ENCODE measurements around the gene MOSPD3.

MOSPD3 gene

GRCh38 chr7:100578246-100579183 is 33.8 kb upstream of the MOSPD3 start:
- TF ChIP-seq, protein P1, sequence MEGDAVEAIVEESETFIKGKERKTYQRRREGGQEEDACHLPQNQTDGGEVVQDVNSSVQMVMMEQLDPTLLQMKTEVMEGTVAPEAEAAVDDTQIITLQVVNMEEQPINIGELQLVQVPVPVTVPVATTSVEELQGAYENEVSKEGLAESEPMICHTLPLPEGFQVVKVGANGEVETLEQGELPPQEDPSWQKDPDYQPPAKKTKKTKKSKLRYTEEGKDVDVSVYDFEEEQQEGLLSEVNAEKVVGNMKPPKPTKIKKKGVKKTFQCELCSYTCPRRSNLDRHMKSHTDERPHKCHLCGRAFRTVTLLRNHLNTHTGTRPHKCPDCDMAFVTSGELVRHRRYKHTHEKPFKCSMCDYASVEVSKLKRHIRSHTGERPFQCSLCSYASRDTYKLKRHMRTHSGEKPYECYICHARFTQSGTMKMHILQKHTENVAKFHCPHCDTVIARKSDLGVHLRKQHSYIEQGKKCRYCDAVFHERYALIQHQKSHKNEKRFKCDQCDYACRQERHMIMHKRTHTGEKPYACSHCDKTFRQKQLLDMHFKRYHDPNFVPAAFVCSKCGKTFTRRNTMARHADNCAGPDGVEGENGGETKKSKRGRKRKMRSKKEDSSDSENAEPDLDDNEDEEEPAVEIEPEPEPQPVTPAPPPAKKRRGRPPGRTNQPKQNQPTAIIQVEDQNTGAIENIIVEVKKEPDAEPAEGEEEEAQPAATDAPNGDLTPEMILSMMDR (IDR thresholded peaks at IDR 0.05; ENCODE audit: unreplicated experiment in 3 of 3) = no peak
- H3K9me3 Mint-ChIP-seq = no peaks in the 10 kb centered on the region
- no peaks in the 10 kb centered on the region for H3K27me3 Mint-ChIP-seq (ENCODE audit: low read depth)
- H3K4me1 Mint-ChIP-seq = peaks cover 5% of the 10 kb centered on the region
- no peak overlapping the region for H3K4me3 Mint-ChIP-seq
- no peak overlapping the region for H3K27ac Mint-ChIP-seq
- H3K36me3 Mint-ChIP-seq (ENCODE audit: low read depth) = peaks cover 16% of the 10 kb centered on the region

GRCh38 chr7:100580466-100581283 is 31.7 kb upstream of the MOSPD3 start:
- Mint-ChIP-seq H3K4me3 (no peak overlapping the region), H3K27ac (no peak overlapping the region), H3K9me3 (no peaks in the 10 kb centered on the region), H3K27me3 (ENCODE audit: low read depth) (no peaks in the 10 kb centered on the region), H3K4me1 (peaks cover 16% of the 10 kb centered on the region), H3K36me3 (ENCODE audit: low read depth) (peaks cover 10% of the 10 kb centered on the region)
- TF ChIP-seq, protein P1 (IDR thresholded peaks at IDR 0.05; ENCODE audit: unreplicated experiment in 3 of 3) = no peak

DNA sequence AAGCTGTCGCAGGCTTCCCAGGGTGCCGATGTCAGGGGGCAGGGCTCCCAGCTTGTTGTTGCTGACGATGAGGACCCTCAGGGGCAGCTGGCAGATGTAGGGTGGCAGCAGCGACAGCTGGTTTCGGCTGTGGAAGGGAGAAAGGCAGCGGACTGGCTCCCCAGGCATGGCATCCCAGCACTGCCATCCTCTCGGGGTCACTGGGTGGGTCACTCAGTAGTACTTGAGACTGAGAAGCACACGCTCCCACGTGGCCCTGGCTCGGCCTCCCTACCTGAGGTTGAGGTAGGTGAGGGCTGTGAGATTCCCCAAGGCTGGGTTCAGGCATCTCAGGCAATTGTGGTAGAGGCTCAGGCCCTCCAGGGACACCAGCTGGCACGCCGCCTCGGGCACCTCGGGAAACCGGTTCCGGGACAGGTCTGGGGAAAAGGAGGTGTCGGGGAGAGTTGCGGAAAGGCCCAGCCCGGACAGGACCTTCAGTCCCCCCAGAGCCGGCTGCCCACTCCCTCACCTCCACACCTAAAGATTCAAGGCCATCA is 30.2 kb upstream of the MOSPD3 start:
- no peaks in the 10 kb centered on the region for H3K27me3 Mint-ChIP-seq (ENCODE audit: low read depth)
- TF ChIP-seq, protein P1 (IDR thresholded peaks at IDR 0.05; ENCODE audit: unreplicated experiment in 3 of 3) = no peak
- peaks cover 5% of the 10 kb centered on the region for H3K36me3 Mint-ChIP-seq (ENCODE audit: low read depth)
- peak overlapping the region; percentile 37 to 61 (median 59) for H3K4me3 Mint-ChIP-seq
- H3K9me3 Mint-ChIP-seq = no peaks in the 10 kb centered on the region
- peaks cover 16% of the 10 kb centered on the region for H3K4me1 Mint-ChIP-seq
- H3K27ac Mint-ChIP-seq = peak overlapping the region in 1 of 3 experiments; percentile 97

- H3K9me3 Mint-ChIP-seq = no peaks in the 10 kb centered on the region
- peaks cover 5% of the 10 kb centered on the region for H3K36me3 Mint-ChIP-seq (ENCODE audit: low read depth)
- peak overlapping the region in 2 of 3 experiments; percentile 83 to 97 for H3K27ac Mint-ChIP-seq
- TF ChIP-seq, protein P1 (IDR thresholded peaks at IDR 0.05; ENCODE audit: unreplicated experiment in 3 of 3) = no peak
- peaks cover 16% of the 10 kb centered on the region for H3K4me1 Mint-ChIP-seq
- H3K4me3 Mint-ChIP-seq = peak overlapping the region; percentile 37 to 96 (median 93)
- H3K27me3 Mint-ChIP-seq (ENCODE audit: low read depth) = no peaks in the 10 kb centered on the region
Measured at GRCh38 chr7:100582650-100583049, 29.7 kb upstream of the MOSPD3 start.

DNA sequence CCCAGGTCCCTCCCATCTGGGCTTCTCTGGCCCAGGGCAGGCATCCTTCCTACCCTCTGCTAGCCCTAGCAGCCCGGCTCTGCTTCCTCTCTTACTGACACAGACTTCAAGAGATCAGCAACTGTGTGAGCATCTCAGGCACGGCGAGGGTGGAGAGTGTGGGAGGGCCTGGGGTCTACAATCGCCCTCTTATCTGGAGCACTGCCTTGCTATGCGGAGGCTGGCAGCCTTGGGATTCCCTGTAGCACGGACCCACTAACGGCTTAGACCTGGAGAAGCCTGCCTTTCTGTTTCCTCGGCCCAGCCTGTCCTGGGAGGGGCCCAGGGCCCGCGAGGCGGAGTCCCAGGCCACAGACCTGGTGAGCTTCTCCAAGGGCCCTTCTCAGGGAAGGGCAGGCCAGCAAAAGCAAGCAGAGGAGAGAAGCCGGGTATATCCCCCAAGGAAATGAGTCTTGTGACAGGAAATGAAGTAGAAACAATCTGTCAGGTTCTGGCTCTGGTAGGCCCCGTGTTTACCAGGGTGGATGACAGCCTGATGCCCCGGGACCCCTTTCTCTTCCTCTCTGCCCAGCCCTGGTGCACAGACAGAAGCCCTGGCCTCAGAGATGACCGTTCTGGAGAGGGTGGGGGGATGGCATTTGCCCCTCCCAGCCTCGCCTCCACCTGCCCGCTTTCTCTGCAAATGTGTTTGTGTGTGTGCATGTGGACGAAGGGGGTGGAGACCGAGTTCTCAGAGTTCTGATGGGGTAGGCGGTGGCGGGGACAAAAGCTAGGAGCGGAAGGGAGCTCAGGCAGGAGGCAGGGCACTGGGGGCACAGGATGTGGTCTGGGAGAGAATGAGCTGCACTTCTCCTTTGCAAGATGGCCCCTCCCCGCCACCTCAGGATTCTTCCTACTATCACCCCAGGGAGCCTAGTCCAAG is 28.9 kb upstream of the MOSPD3 start:
- Mint-ChIP-seq H3K4me1 (peaks cover 19% of the 10 kb centered on the region), H3K4me3 (peak overlapping the region; percentile 93 to 98 (median 96)), H3K27me3 (ENCODE audit: low read depth) (no peaks in the 10 kb centered on the region), H3K27ac (peak overlapping the region; percentile 83 to 97 (median 88)), H3K36me3 (ENCODE audit: low read depth) (peaks cover 5% of the 10 kb centered on the region), H3K9me3 (no peaks in the 10 kb centered on the region)
- TF ChIP-seq, protein P1 (IDR thresholded peaks at IDR 0.05; ENCODE audit: unreplicated experiment in 3 of 3) = no peak

Data from nephron (organoid).